NB4 (cell line): Measurements from ENCODE around the gene TRIM71.

Experiments used
- DNase-seq: peaks from one replicate; pipeline ENCODE4 v3.0.0; 2010; ENCODE audit warnings: low read depth
- H3K4me3 ChIP-seq: one replicate; pipeline ENCODE4 v1.5.1; 2011; ENCODE audit warnings: mild to moderate bottlenecking, low read depth, low read length, moderate library complexity
- CTCF ChIP-seq: IDR thresholded peaks from one replicate; pipeline ENCODE4 v1.5.1; 2012; ENCODE audit warnings: low read depth, low read length
- MYC ChIP-seq: IDR thresholded peaks from 2 replicates; pipeline ENCODE4 v1.6.1; 2011; ENCODE audit warnings: low read depth, low read length
- POLR2A ChIP-seq: IDR thresholded peaks from 2 replicates; pipeline ENCODE4 v1.6.1; 2011; ENCODE audit warnings: mild to moderate bottlenecking; ENCODE audit not compliant: insufficient read length; ENCODE audit errors: extremely low read depth
- TF ChIP-seq, protein P1 (sequence below): IDR thresholded peaks from 2 replicates; pipeline ENCODE4 v1.6.1; 2011; ENCODE audit warnings: low read depth, low read length

The TRIM71 gene

DNA sequence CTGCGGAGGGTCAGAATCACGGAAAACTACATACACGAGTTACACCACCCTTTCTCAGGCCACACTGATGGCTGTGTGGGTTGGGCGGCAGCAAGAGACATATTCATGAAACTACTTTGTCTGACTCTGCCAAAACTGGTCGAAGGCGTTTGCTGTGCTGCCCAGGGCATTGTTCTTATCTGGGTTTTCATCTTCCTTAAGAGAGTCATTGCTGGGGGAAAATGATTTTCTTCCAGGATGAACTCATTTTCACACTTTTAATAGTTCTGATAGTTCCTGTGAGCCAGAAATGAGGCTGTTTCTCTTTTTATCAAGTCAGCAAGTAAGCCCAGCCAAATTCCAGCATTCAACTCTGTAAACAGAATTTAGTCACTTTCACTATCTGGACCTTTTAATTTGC lies 47.6 kb downstream of the TRIM71 start:
- TF ChIP-seq, protein P1, sequence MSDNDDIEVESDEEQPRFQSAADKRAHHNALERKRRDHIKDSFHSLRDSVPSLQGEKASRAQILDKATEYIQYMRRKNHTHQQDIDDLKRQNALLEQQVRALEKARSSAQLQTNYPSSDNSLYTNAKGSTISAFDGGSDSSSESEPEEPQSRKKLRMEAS: no peak
- no peak for TF ChIP-seq POLR2A
- TF ChIP-seq MYC: no peak
- no peak for TF ChIP-seq CTCF
- DNase-seq: no peak
- H3K4me3 ChIP-seq: no peak overlapping the region

- no peak overlapping the region for H3K4me3 ChIP-seq
- no peak for TF ChIP-seq CTCF
- TF ChIP-seq POLR2A: no peak
- TF ChIP-seq, protein P1: no peak
- no peak for TF ChIP-seq MYC
- no peak for DNase-seq
These were observed 48.7 kb downstream of the TRIM71 start for GRCh38 chr3:32866533-32866932.

- DNase-seq: no peak
- TF ChIP-seq, protein P1: no peak
- TF ChIP-seq POLR2A (no peak), MYC (no peak), CTCF (no peak)
- H3K4me3 ChIP-seq: no peak overlapping the region
These were observed 50.2 kb downstream of the TRIM71 start for GRCh38 chr3:32867954-32868353.

DNA sequence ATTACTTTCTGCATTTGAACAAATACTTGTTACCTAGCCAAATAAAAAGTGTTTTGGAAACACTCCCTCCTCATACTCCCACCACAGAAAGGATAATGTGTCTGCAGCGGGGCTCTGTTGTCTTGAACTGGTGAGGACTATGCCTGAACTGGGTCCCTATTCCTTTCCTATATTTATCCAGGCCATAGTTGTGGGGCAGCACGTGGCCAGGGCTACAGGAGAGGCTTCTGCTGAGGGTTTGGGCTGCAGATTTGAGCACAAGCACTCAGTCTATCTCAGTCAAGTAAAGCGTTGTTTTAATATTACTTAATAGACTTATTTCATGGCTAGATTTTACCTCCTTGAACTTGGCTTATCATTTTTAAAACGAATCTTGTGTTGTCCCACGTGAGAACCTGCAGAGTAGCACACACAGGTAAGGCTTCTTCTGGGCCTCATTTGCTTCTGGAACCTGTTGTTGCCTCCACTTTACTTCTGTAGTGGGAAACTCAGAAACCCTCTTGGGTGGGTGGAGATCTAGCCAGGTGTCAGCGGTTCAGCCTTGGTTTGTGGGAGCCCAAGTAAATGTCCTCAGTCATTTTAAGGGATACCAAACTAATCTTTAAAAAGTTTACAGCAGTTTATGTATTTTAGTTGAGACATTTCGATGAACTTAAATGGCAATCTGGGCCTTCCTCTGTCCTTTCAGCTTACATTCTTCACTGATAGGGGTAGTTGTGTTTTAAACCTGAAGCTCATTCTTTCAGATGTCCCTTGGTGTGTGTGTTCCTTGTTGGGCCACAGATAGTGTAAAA lies 51.1 kb downstream of the TRIM71 start:
- no peak for TF ChIP-seq POLR2A
- TF ChIP-seq MYC: no peak
- TF ChIP-seq, protein P1: no peak
- no peak for DNase-seq
- no peak overlapping the region for H3K4me3 ChIP-seq

GRCh38 chr3:32869513-32870047 lies 51.8 kb downstream of the TRIM71 start:
- no peak overlapping the region for H3K4me3 ChIP-seq
- TF ChIP-seq CTCF (no peak), MYC (no peak), POLR2A (no peak)
- TF ChIP-seq, protein P1: no peak
- no peak for DNase-seq
